Measurements from ENCODE around the gene NFATC3.

NFATC3 gene

GRCh38 chr16:68194251-68194650, 109.1 kb downstream of the NFATC3 start:
- DNase-seq, result no peak

GRCh38 chr16:68197250-68197649, 112.1 kb downstream of the NFATC3 start:
- DNase-seq, result no peak

GRCh38 chr16:68200088-68200783, 115.1 kb downstream of the NFATC3 start:
- no peak for DNase-seq

GRCh38 chr16:68202091-68202519, 116.9 kb downstream of the NFATC3 start:
- DNase-seq, result peak; percentile 66 to 73

GRCh38 chr16:68206245-68206644, 121.1 kb downstream of the NFATC3 start:
- no peak for DNase-seq

- no peak for DNase-seq
Observed at GRCh38 chr16:68214726-68215125, 129.6 kb downstream of the NFATC3 start.

- DNase-seq, result no peak
Observed at GRCh38 chr16:68215302-68215701, 130.1 kb downstream of the NFATC3 start.

- DNase-seq, result no peak
Observed at GRCh38 chr16:68216240-68216639, 131.1 kb downstream of the NFATC3 start.

- DNase-seq, result no peak
Observed at GRCh38 chr16:68217506-68217905, 132.3 kb downstream of the NFATC3 start.

- DNase-seq, result no peak
Observed at GRCh38 chr16:68219725-68220351, 134.7 kb downstream of the NFATC3 start.

GRCh38 chr16:68223072-68223471, 137.9 kb downstream of the NFATC3 start:
- DNase-seq, result no peak

GRCh38 chr16:68226116-68226515, 140.9 kb downstream of the NFATC3 start:
- DNase-seq, result no peak

- DNase-seq, result peak; percentile 16 to 27
Observed at GRCh38 chr16:68227183-68227793, 142.1 kb downstream of the NFATC3 start.

- DNase-seq, result no peak
Observed at GRCh38 chr16:68227850-68228553, 142.8 kb downstream of the NFATC3 start.

- DNase-seq, result no peak
Observed at GRCh38 chr16:68228652-68229051, 143.5 kb downstream of the NFATC3 start.

GRCh38 chr16:68229431-68230175, 144.4 kb downstream of the NFATC3 start:
- DNase-seq, result peak; percentile 23 to 36

- no peak for DNase-seq
Observed at GRCh38 chr16:68230176-68230571, 145.0 kb downstream of the NFATC3 start.

- no peak for DNase-seq
Observed at GRCh38 chr16:68230956-68231355, 145.8 kb downstream of the NFATC3 start.

- no peak for DNase-seq
Observed at GRCh38 chr16:68231384-68232136, 146.4 kb downstream of the NFATC3 start.

- DNase-seq, result no peak
Observed at GRCh38 chr16:68232335-68232734, 147.2 kb downstream of the NFATC3 start.

- DNase-seq, result no peak
Observed at GRCh38 chr16:68233085-68233834, 148.1 kb downstream of the NFATC3 start.
